HG03139 (cell line): ENCODE measurements around the gene RUSF1.
A peak's percentile ranks its signal among the peaks of the same experiment; 100 is the strongest.
"Not testable (repeated sequence)": the region's sequence is repeated elsewhere in the genome, so short reads cannot be mapped to it uniquely, and the experiment has no call there.

Source experiments
- ATAC-seq: cut with Tn5 transposase; IDR thresholded peaks from one replicate; pipeline ENCODE4 v1.9.1; 2021; ENCODE audit not compliant: unreplicated experiment

RUSF1 gene

DNA sequence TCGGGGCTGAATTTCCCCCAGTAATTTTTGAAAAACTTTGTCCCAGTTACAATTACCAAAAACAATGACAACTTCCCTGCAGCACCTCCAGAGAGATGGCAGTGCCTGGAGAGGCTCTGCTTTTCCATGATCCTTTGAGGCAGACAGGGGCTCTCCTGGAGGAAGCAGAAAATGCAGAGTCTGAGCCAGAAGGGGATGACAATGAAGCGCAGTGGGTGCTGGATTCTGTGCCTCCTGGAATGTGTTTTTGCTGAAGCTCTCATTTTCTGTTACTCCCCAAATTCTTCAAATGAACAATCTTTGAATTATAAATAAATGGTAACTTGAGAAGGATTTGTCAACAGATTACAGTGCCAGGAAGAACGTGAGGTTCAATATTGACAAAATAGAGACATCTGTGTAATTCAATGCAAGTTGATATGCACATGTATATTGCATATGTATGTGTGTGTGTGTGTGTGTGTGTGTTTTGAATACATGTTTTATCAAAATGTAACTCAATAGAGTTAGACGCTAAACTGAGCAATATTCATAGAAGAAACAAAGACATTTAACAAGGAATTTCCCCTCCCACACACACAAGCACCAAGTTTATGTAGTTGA is 9.7 kb upstream of the RUSF1 start:
- no peak for ATAC-seq

DNA sequence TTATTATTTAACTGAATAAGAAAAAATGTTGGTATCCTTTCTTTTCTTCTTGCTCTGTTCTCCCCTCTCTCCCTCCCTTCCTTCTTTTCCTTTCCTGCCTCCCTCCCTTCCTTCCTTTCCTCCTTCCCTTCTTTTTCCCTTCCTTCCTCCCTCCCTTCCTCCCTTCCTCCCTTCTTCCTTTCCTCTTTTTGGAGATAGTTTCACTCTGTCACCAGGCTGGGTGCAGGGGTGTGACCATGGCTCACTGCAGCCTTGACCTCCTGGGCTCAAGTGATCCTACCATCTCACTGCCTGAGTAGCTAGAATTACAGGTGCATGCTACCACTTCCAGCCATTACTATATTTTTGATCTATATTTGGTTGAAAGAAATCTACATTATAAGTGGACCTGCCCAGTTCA is 5.7 kb upstream of the RUSF1 start:
- no peak for ATAC-seq

DNA sequence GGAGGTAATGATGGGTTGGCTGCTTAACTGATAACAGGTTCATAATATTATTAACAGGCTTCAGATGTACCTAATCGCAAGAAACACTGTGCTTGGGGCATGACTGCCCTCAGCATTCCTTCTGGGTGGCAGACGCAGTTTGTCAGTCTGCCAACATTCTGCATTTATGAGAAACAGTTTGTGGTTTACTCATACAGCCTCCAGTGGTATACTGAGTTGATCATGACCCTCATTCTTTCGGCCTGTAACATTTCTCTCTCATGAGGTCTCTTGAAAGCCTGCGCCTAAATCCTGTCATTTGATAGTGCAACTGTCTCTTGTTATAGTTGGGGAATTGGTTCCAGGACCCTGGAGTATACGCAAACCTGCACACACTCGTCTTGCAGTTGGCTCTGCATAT is 4.9 kb upstream of the RUSF1 start:
- no peak for ATAC-seq

DNA sequence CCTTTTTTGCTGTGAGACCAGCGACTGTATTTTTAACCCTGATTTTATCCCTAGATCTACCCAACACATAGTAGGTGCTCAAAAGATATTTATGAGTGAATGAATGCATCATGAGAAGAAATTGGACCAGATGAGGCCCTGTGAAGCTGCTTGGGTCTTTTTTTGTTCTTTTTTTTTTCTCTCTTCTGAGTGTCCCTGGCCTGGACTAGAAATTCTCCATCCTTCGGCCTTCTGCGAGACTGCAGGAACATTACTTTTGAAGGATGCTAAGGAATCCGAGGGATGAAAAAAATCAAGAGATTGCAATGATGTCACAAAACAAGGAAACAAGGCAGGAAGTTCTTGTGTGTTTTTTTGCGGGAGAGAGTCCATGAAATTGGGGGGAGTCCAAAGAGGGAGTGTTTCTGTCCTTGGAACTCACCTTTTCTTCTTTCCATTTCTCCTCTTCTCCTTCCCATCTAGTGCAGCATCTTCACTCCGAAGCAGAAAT is 560 bp upstream of the RUSF1 start:
- ATAC-seq, result no peak

DNA sequence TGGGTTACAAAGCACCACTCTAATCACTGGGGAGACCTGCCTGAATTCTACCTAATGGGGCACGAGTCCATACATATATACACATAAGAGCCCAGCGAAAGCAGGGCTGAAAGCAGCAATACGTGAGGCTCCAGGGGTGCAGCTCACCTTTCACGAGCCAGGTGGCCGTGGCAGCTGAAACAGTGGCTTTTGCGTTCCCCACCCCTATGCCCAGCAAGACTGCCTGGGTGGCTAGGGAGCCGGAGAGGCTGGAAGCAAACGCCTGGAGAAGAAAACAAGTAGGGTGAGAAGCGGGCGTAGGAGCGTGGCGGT is 618 bp downstream of the RUSF1 start:
- ATAC-seq, result peak; percentile 5

DNA sequence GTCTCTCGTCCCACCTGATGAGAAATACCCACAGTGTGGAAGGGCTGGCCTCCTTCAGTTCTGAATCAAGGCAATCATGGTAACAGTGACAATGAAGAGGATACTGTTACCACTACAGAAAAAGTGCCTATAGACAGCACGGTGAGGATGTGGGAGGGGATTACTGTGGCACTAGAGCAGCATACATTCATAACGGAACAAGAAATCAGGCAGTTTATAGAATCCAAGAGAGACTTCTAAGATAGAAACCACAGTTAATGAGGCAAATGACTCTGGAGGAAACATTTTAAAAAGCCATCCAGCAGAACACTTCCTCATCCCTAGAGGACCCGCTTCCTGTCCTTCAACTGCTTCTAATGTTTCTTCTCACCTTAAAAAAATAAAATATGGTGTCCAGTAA is 2.7 kb downstream of the RUSF1 start:
- ATAC-seq, result peak; percentile 40

DNA sequence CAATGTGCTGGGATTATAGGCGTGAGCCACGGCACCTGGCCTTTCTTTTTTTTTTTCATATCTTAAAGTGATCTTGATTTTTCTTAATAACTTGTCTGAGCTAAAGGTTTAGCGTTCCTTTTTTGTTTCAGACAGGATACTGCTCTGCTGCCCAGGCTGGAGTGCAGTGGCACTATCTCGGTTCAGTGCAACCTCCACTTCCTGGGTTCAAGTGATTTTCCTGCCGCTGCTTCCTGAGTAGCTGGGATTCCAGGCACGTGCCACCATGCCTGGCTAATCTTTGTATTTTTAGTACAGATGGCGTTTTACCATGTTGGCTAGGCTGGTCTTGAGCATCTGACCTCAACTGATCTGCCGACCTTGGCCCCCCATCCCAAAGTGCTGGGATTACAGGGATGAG is 4.0 kb downstream of the RUSF1 start:
- ATAC-seq, result no peak

DNA sequence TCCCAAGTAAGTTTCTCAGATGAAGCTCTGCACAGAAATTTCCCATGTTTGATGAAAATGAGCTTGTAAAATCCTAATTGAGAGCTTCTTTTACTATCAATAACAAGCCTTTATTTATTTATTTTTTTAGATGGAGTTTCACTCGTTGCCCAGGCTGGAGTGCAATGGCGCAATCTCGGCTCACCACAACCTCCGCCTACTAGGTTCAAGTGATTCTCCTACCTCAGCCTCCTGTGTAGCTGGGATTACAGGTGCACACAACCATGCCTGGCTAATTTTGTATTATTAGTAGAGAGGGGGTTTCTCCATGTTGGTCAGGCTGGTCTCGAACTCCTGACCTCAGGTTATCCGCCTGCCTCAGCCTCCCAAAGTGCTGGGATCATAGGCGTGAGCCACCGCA is 4.6 kb downstream of the RUSF1 start:
- not testable (repeated sequence) for ATAC-seq

DNA sequence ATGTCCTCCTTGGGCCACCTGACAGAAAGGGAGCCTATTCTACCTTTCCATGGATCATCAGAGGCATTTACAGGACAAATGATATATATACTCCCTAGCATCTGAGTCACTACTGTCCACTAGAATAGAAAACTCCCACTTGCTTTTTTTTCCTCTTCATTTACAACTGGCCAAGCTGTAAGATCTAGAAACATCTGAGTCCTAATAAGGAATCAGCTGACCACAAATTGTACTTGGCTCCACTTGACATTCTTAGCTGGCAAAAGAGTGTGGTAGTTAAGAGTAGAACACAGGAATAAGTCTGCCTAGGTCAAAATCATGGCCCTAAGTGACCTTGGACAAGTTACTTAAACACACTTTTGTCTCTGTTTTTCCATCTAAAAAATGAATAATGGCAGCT is 5.2 kb downstream of the RUSF1 start:
- ATAC-seq, result no peak

DNA sequence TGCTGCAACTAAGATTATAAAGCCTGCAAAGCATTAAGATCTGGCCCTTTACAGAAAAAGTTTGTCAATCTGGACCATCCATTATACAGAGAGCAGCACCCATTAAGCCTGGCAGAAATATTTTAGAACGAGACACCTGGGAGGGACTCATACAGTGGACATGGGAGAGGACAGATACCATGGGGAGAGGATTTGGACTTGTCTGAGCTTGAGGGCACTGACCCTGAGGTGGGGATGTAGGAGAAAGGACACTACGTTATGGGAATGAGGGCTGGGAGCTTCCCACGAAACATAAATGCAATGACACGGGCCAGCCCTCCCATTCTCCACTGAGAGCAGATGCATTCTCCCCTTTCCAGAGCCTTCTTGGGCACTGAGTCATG is 6.2 kb downstream of the RUSF1 start:
- ATAC-seq, result no peak

DNA sequence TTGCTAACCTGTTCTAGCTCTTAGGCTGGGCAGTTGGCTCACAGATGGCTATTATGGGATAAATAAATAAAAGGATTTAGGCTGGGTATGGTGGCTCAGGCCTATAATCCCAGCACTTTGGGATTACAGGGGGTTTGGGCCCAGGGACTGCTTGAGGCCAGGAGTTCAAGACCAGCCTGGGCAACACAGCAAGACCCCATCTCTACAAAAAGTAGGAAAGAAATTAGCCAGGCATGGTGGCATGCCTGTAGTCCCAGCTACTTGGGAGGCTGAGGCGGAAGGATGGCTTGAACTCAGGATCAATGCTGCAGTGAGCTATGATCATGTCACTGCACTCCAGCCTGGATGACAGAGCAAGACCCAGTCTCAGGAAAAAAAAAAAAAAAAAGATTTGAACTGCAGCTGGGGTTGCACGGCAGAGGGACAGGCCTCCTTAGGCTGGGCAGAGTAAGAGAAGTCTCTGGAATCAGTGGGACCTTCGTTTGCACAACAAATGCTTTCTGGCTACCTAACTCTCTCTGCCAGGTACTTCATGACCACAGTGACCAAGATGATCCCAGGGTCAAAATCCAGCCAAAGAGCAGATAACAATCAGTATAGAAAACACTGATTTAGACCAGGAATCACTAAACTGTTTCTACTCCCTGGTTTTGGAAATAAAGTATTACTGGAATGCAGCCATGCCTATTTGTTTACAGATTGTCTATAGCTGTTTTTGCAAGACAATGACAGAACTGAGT is 6.8 kb downstream of the RUSF1 start:
- ATAC-seq, result no peak

DNA sequence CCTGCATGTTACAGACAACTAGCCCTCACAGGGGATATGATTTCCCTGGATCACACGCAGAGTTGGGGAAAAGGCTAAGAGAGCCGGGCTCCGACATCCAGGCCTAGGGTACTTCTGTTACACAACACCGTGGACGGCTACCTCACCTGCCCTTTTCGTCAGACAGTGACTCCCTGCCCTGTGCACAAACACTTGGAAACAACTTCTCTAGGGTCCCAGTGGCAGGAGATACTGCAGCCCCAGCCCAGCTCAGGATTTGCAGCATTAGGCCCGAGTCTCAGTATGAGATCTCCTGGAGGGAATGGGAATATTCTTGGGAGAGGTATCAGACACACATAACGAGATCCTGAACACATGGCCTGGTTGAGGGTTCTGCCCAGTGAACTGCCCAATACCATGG is 8.3 kb downstream of the RUSF1 start:
- ATAC-seq, result no peak

DNA sequence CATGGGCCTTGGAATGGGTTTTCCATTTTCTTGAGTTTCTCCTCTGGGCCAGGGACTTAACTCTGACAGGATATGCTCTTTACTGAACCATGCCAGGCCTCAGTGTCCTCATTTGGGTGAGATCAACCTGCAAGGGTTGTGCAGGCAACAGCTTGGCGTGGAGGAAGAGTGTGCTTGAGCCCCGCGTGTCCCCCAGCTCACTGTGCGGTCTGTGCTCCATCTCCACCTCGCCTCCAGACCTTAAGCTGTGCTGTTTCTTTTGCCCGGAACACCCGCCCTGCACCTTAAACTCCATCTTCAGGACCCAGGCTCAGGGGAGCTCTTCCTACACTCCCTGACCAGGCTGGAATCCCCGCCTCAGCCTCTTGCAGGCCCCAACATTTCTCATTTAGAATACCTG is 9.7 kb downstream of the RUSF1 start:
- no peak for ATAC-seq

DNA sequence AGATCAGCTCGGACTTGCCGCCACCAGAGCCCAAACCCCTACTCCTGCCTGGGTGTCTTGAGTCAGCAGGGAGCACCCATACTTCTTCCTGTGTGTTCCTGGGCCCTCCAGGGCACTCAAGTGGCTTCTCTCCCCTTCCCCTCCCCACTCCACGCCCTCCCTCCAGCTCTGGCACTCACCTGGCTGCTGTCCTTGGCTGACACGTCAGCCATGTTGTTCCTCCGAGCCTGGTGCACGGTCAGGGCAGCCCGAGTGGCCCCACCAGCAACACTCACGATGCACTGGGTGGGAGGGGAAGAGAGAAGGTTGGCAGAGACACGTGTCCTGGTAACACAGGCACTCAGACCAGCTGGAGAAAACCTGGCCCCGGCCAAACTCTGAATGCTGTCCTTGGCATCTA is 11.5 kb downstream of the RUSF1 start:
- ATAC-seq, result no peak

DNA sequence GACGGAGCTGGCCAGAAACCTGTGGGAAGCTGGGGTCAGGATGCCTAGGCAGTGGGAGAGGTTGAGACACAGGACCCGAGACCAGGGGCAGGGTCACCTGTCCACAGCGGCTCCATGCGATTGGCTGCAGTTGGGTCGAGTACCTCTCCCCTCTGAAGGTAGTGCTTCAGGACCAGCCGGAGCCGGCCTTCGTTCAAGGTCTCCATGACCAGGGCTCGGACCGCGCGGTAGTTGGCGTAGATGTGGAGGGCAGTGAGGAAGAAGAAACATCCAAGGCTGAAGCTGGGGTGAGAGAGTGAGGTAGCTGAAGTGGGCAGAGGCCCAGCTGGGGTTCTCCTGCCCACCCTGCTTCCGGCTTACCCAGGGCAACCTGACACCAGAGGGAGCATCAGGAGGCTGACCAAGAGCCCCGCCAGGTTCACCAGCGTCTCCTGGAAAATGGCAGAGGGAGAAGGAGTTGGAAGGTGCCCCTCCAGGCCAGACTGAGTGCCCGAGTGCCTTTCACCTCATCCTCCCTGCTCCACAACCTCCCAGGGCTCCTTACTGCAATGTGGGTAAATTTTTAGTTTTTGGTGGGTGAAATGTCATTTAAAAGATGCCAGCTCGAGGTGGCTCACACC is 14.6 kb downstream of the RUSF1 start:
- no peak for ATAC-seq

DNA sequence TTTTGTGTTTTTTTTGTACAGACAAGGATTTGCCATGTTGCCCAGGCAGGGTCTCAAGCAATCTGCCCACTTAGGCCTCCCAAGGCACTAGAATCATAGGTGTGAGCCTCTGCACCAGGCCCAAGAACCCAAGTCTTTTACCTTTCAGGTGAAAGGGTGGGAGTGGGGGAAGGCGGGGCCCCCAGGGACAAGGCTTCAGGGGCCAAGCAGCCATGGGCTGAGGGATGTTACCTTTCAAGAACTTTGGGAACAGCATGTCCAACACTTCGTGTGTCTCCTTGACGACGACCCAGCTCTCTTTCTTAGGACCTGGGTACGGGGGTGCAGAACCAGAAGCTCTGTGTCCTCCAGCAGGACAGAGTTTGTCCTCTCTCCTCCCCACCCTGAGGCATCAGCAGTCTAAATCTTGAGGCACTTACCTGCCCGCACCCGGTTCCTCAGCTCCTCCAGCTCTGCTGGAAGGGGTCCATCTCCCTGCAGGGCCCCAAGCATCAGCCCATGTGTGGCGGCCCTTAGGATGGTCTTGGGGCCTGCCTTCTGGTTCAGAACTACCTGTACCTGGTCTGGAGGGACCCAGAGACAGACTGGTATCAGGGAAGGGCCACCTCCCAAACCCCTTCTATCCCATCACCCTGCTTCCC is 16.3 kb downstream of the RUSF1 start:
- no peak for ATAC-seq

DNA sequence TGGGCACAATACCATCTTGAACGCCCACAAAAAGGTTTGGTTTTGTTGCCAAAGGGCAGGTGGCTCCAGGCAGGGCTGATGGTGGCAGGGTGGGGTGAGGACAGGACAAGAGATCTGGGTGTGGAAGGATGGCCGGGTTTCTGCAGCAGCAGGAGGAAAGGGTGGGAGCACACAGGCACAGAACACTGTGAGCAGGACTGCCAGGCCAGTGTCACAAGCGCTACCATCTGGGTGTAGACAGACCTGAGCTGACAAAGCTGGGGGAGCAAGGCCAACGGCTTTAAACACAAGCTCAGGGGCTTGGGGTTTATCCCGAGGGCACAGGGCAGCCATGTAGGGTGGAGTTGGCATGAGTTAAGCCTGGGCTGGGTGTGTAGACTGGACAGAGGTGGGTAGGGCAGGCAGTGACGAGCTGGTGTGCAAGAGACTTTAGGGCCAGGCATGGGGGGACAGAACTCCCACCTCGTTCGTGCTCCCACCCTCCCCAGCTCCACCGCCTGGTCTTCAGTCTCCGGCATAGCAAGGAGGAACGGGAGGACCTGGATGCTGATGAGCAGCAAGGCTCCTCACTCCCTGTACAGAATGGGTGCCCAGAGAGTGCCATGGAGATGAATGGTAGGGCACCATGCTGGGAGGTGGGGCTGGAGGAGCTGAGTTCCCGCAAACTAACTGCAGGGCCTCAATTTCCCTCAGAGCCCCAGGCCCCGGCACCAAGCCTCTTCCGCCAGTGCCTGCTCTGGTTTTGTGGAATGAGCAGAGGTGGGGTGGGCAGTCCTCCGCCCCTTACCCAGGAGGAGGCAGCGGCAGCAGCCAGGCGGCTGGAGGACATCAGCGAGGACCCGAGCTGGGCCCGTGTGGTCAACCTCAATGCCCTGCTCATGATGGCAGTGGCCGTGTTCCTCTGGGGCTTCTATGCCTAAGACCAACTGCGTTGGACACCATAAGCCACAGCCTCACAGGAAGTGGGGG is 18.3 kb downstream of the RUSF1 start:
- ATAC-seq, result no peak

DNA sequence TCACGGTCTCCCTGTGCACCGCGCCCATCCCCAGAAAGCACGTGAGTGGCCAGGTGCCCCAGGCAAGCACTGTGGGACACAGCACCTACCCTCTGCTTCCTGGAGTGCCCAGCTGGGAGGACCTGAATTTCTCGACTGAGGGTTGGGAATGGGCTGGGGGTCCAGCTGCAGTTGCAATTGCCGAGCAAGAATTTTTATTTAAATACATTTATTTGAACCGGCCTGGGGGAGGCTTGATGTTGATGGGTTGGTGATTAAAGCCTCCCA is 19.0 kb downstream of the RUSF1 start:
- ATAC-seq, result no peak

DNA sequence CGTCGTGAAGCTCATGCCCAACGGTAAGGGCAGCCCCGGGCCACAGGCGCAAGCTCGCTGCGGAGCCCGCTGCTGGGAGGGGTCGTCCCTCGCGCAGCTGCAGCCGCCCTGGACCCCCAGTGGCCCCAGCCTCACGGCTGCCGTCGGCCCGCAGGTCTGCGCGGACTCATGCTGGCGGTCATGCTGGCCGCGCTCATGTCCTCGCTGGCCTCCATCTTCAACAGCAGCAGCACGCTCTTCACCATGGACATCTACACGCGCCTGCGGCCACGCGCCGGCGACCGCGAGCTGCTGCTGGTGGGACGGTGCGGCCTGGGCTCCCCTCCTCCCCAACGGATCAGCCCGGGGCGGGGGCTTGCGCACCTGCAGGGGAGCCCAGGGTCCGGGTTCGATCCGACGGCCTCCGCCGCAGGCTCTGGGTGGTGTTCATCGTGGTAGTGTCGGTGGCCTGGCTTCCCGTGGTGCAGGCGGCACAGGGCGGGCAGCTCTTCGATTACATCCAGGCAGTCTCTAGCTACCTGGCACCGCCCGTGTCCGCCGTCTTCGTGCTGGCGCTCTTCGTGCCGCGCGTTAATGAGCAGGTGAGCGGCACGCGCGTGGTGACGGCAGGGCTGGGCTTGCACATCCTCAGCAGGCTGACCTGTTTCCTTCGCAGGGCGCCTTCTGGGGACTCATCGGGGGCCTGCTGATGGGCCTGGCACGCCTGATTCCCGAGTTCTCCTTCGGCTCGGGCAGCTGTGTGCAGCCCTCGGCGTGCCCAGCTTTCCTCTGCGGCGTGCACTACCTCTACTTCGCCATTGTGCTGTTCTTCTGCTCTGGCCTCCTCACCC is 19.5 kb downstream of the RUSF1 start:
- no peak for ATAC-seq

DNA sequence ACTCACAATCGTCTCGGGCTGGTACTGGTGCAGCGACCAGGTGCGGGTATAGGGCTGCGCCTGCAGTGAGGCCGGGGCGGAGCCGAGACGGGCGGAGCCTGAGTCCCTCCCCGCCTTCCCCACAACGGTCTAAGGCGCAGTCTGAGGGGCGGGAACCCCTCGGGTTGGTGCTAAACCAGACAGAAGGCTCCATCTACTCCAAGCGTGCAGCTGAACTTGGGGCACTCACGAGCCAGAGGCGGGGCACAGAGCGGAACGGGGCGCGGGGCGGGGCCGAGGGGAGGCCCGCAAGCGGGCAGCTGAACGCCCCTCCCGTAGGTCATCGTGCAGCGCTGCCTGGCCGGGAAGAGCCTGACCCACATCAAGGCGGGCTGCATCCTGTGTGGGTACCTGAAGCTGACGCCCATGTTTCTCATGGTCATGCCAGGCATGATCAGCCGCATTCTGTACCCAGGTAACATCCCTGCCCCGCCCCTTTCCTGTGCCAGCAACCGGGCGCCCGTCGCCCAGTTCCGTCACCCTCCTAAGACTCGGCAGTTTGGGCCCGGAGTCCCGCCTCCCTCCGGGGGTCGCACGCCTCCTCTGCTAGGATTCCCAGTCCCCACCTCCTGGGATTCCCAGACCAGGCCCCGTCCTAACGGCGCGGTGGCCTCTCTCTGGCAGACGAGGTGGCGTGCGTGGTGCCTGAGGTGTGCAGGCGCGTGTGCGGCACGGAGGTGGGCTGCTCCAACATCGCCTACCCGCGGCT is 20.3 kb downstream of the RUSF1 start:
- peak; percentile 75 for ATAC-seq
